ENCODE measurements around the gene CX3CL1. TPM values are rescaled to one million over a fixed set of nuclear protein-coding genes. Genes with fewer than 3 reads are reported as not detected.
A peak's percentile ranks its signal among the peaks of the same experiment; 100 is the strongest.

Gene CX3CL1
- total and polyA plus RNA-seq, 2 of the 13 experiments (the other 11 are each of a cell fraction or from before 2014, with no cell fraction given) = 57.3 to 60.8 TPM

- TF ChIP-seq ZNF549 (CRISPR knock-in tag; IDR thresholded peaks at IDR 0.05) (no peak), BORCS8-MEF2B (CRISPR knock-in tag; IDR thresholded peaks at IDR 0.05) (no peak), RBAK (CRISPR knock-in tag; IDR thresholded peaks at IDR 0.05) (no peak), KDM4B (CRISPR knock-in tag; IDR thresholded peaks at IDR 0.05) (0 out of 2 replicates have a peak, but pooled peaks have one; percentile 19), JDP2 (CRISPR knock-in tag; IDR thresholded peaks at IDR 0.05; ENCODE audit: borderline replicate concordance) (peak; percentile 41; the same call in 1 of the 2 replicates), ARID5B (CRISPR knock-in tag; IDR thresholded peaks at IDR 0.05) (no peak), U2AF1 (optimal IDR thresholded peaks at IDR 0.05; ENCODE audit: low read depth, low read length) (no peak), CBX1 (IDR thresholded peaks at IDR 0.05; ENCODE audit: low read depth) (no peak), PBX3 (CRISPR knock-in tag; IDR thresholded peaks at IDR 0.05; ENCODE audit: borderline replicate concordance) (no peak), BCL3 (CRISPR knock-in tag; IDR thresholded peaks at IDR 0.05) (0 out of 2 replicates have a peak, but pooled peaks have one; percentile 28), SAFB2 (CRISPR knock-in tag; IDR thresholded peaks at IDR 0.05; ENCODE audit: borderline replicate concordance, low read depth) (peak; percentile 91; the same call in 1 of the 2 replicates), MZF1 (CRISPR knock-in tag; IDR thresholded peaks at IDR 0.05; ENCODE audit: borderline replicate concordance) (no peak), ZNF160 (CRISPR knock-in tag; IDR thresholded peaks at IDR 0.05) (no peak), ZNF782 (CRISPR knock-in tag; IDR thresholded peaks at IDR 0.05; ENCODE audit: borderline replicate concordance) (no peak), REXO4 (CRISPR knock-in tag; IDR thresholded peaks at IDR 0.05; ENCODE audit: borderline replicate concordance) (no peak), KLF13 (CRISPR knock-in tag; IDR thresholded peaks at IDR 0.05) (no peak), HOXA9 (CRISPR knock-in tag; IDR thresholded peaks at IDR 0.05; ENCODE audit: borderline replicate concordance) (peak; percentile 83; the same call in 1 of the 2 replicates), ZNF619 (CRISPR knock-in tag; IDR thresholded peaks at IDR 0.05) (peak; percentile 64; the same call in 1 of the 2 replicates), ZBTB4 (CRISPR knock-in tag; IDR thresholded peaks at IDR 0.05; ENCODE audit: borderline replicate concordance) (no peak)
Measured at GRCh38 chr16:57384248-57385070, 12.2 kb downstream of the CX3CL1 start (continued).

Data from HepG2 (cell line).